Vagina (tissue), 2 donors: ENCODE data around the gene GLG1.

ENCODE experiments used
- CTCF ChIP-seq, 3 experiments: fragments of 450-650 bp in 2 of 3; fragments of 200-600 bp in 1 of 3; sonication (generic) in 1 of 3; IDR thresholded peaks; one replicate each; pipeline ENCODE4 v1.5.1; 2017 to 2019; ENCODE audit warnings: antibody characterized with exemption in 3 of 3, mild to moderate bottlenecking in 2 of 3, moderate library complexity in 2 of 3
- POLR2A ChIP-seq, 2 donors: fragments of 450-650 bp; IDR thresholded peaks; one replicate each; pipeline ENCODE4 v1.6.1; 2017; ENCODE audit warnings: antibody characterized with exemption in 2 of 2, mild to moderate bottlenecking in 2 of 2, moderate library complexity in 2 of 2
- POLR2AphosphoS5 ChIP-seq, 2 donors: sonication (generic); formaldehyde crosslinking; IDR thresholded peaks; one replicate each; pipeline ENCODE4 v1.9.0; 2017; ENCODE audit warnings: antibody characterized with exemption in 2 of 2, mild to moderate bottlenecking in 2 of 2, low read depth in 1 of 2; ENCODE audit not compliant: insufficient read depth in 1 of 2

GRCh38 chr16:74450236-74450635 lies 156.7 kb downstream of the GLG1 start:
- no peak for TF ChIP-seq CTCF (IDR thresholded peaks at IDR 0.05)
- no peak for TF ChIP-seq POLR2AphosphoS5 (IDR thresholded peaks at IDR 0.05; ENCODE audit: insufficient read depth in 1 of 2, low read depth in 1 of 2)
- no peak for TF ChIP-seq POLR2A (IDR thresholded peaks at IDR 0.05)
